Fibroblast of the aortic adventitia (primary cell): ENCODE results near the gene DRC7. TPM values are rescaled to one million over a fixed set of nuclear protein-coding genes. Genes with fewer than 3 reads are reported as not detected.

Experiments
- DNase-seq: peaks from one replicate; pipeline ENCODE4 v3.0.0-alpha.2; 2010; ENCODE audit warnings: low read depth
- H3K4me3 ChIP-seq: 2 replicates; pipeline ENCODE4 v1.5.1; 2011; ENCODE audit warnings: low read depth, mild to moderate bottlenecking, control low read depth, low read length, moderate library complexity
- total RNA-seq: library from RNA; depleted of rRNA; stranded (reverse); fragments of >200 nt; gene quantifications from 2 replicates; pipeline ENCODE4 v1.2.3, GENCODE V29; 2012; ENCODE audit warnings: low replicate concordance
- TF ChIP-seq, protein P1 (sequence below): IDR thresholded peaks from 2 replicates; pipeline ENCODE4 v1.5.1; 2011; ENCODE audit warnings: mild to moderate bottlenecking, low read length, control low read depth, inconsistent platforms; ENCODE audit not compliant: insufficient read depth

Gene DRC7
- total RNA-seq, 1 donor: 0.09 TPM

DNA sequence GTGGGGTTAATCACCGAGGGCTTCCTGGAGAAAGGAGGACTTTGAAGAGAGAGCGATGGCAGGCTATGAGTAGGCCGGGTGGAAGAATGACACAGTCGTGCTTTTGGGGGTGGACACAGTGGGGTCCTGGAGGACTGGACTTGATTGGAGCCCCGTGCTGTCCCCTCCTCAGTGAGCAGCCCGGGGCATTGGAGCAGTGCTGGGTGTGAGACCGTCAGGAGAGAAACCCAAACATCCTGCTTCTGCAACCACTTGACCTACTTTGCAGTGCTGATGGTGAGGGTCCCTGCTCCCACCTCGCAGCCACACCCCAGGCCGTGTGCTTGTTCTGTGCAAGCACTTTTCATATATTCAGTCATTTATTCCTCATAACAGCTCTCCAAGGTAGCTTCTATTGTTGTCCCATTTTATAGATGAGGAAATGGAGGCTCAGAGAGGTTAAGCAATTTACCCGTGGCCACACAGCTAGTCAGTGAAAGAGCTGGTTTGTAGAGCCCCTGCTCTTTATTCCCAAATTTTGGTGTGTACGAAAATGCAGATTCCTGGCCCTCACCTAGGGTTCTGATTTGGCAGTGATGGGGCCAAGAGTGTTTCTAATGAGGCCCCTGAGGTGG is 38.2 kb upstream of the DRC7 start:
- DNase-seq: no peak
- TF ChIP-seq, protein P1, sequence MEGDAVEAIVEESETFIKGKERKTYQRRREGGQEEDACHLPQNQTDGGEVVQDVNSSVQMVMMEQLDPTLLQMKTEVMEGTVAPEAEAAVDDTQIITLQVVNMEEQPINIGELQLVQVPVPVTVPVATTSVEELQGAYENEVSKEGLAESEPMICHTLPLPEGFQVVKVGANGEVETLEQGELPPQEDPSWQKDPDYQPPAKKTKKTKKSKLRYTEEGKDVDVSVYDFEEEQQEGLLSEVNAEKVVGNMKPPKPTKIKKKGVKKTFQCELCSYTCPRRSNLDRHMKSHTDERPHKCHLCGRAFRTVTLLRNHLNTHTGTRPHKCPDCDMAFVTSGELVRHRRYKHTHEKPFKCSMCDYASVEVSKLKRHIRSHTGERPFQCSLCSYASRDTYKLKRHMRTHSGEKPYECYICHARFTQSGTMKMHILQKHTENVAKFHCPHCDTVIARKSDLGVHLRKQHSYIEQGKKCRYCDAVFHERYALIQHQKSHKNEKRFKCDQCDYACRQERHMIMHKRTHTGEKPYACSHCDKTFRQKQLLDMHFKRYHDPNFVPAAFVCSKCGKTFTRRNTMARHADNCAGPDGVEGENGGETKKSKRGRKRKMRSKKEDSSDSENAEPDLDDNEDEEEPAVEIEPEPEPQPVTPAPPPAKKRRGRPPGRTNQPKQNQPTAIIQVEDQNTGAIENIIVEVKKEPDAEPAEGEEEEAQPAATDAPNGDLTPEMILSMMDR: no peak
- H3K4me3 ChIP-seq: no peak overlapping the region

DNA sequence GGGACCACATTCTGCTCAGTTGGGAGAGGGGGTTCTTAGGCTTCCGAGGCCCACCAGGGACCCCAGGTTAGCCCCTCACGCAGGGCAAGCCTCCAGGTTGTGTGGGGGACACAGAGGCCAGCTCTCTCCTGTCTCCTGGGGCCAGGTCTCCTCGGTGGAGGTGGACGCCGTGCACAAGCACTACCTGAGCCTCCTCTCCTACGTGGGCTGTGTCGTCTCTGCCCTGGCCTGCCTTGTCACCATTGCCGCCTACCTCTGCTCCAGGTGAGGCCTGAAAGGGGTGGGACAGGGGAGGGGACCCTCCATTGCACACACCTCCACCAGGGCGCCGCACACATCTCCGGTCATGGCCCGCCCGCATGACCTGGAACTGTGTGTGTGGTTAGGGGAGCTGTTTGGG is 37.4 kb upstream of the DRC7 start:
- H3K4me3 ChIP-seq: no peak overlapping the region
- no peak for DNase-seq
- TF ChIP-seq, protein P1: no peak

DNA sequence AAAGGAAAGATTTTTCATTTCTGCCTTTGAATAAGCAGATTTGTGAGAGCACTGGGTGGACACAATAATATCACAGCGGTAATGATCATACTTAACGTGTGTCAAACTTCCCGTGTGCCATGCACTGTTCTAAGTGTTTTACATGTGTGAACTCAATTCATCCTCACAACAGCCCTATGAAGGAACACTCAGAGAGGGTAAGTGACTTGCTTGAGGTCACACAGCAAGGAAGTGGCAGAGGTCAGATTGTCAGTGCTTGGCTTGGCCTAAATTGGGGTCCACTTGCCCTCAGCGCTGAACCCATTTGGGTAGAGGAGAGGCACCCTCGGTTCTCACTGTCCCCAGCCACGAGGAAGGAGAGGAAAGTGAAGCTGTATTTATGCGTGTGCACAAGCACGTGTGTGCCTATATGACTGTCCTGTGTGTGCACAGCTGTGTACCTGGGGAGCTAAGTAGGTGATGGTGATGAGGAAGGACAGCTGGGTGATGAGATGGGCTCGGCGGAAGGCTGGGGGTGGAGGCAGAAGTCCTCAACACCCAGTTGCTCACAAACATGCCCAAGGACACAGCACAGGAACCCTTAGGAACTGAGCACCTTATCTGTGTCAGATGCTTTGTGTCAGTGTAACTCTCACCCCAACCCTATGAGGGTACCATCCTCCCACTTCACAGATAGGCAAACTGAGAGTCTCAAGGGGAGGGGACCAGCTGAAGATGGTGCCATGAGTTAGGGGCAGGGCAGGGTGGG is 36.3 kb upstream of the DRC7 start:
- TF ChIP-seq, protein P1: no peak
- no peak for DNase-seq
- H3K4me3 ChIP-seq: no peak overlapping the region

DNA sequence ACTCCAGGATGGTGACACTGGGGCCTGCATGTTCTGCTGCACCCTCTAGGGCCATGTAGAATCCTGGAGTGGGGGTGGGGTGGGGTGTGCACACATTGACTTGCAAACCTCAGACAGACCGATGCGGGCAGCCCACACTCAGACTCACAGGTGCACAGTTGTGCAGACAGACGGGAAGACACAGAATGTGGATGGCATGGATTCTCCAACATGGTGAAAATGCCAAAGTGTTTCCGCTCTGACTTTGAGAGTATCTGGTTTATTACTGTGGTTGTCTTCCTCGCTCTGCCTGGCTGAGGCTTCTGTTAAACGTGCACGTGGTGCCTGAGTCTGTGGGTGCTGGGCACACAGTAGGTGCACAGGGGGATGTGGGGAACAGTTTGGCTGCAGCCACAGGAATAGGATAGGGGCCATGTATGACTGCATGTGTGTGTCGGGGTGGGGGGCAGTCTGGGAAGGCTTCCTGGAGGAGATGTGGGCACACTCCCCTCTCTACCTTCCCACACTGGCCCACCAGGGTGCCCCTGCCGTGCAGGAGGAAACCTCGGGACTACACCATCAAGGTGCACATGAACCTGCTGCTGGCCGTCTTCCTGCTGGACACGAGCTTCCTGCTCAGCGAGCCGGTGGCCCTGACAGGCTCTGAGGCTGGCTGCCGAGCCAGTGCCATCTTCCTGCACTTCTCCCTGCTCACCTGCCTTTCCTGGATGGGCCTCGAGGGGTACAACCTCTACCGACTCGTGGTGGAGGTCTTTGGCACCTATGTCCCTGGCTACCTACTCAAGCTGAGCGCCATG is 35.5 kb upstream of the DRC7 start:
- no peak for DNase-seq
- TF ChIP-seq, protein P1: no peak
- H3K4me3 ChIP-seq: no peak overlapping the region

DNA sequence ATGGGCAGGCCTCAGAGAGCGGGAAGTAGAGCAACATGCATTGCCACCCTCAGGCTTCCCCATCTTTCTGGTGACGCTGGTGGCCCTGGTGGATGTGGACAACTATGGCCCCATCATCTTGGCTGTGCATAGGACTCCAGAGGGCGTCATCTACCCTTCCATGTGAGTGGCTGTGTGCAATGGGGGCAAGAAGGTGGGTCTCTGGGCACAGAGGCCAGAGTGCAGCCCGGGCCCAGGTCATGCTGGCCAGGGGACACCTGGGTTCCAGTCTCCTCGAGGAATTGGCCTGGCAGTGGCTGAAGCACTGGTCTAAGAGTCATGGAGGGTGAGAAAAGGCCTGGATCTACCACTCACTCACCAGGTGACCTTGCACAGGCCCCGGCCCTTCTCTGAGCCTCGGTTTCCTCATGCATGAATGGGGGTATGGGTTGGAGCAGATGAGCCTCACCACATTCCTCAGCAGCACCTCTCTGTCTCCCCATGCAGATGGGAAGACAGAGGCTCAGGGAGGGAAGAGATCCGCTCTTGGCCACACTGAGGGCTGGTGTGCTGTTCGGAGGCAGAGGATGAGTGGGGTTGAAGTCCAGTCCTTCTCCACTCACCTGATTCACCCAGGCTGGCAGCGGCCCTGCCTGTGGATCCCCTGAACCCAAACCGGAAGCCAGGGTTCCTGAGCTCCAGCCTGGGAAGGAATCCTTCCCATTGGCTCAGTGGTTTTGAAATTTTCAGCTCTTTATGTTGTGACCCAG is 33.7 kb upstream of the DRC7 start:
- DNase-seq: no peak
- TF ChIP-seq, protein P1: no peak
- H3K4me3 ChIP-seq: no peak overlapping the region

DNA sequence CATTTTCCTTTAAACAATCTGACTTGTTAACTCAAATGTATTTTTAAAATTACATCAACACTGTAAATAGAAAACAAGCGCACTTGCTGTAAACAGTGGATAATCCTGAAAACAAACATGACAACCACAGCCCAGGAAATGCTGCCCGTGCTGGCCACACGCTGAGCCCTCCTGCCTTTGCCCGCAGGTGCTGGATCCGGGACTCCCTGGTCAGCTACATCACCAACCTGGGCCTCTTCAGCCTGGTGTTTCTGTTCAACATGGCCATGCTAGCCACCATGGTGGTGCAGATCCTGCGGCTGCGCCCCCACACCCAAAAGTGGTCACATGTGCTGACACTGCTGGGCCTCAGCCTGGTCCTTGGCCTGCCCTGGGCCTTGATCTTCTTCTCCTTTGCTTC is 33.1 kb upstream of the DRC7 start:
- no peak overlapping the region for H3K4me3 ChIP-seq
- TF ChIP-seq, protein P1: no peak
- no peak for DNase-seq
